ENCODE measurements around the gene RTP5. TPM values are rescaled to one million over a fixed set of nuclear protein-coding genes. Genes with fewer than 3 reads are reported as not detected.
"Not testable (repeated sequence)": the region's sequence is repeated elsewhere in the genome, so short reads cannot be mapped to it uniquely, and the experiment has no call there.

RTP5 gene
- total RNA-seq, 1 donor from 2014 or later = not detected

GRCh38 chr2:241870611-241871537 lies 1.3 kb downstream of the RTP5 start:
- no peak for DNase-seq (ENCODE audit: low read depth in 2 of 2)

- no peak for DNase-seq (ENCODE audit: low read depth in 2 of 2)
These were observed 2.2 kb downstream of the RTP5 start for GRCh38 chr2:241871538-241872312.

DNA sequence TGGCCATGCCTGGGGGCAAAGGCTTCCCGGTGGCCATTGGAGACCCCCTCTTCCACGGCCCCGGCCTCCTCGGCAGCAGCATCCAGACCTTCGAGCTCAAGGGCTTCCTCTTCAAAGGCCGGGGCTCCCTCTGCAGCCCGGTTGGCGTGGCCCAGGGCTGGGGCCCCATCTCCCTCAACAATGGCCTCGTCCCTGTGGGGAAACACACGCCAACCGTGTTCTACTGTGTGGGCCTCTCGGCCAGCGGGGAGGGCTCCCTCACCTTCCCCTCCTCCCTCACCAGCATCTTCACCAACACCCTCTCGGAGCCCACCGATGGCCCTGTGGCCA lies 2.7 kb downstream of the RTP5 start:
- DNase-seq (ENCODE audit: low read depth in 2 of 2) = no peak

DNA sequence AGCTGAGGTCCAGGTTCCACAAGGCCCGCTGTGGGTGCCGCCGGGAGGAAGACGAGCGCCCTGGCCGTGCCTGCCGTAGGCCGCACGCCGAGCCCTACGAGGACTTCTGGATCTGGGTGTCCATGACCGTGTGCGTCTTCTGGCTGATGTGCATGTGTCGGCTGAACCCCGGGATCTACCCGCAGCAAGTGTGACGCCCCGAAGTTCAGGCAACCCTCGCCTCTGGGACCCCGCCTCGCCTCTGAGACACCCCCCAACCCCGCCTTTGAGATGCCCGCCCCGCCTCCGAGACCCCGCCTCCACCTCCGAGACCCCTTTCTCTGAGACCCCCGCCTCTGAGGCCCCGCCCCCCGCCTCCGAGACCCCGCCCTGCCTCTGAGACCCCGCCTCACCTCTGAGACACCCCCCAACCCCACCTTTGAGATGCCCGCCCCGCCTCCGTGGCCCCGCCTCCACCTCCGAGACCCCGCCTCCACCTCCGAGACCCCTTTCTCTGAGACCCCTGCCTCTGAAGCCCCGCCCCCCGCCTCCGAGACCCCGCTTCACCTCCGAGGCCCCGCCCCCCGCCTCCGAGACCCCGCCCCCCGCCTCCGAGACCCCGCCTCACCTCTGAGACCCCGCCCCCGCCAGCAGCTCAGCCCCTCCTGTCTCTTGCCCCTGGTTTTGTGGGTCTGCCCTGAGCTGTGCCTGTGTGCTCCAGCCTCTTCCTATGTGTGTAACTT lies 3.7 kb downstream of the RTP5 start:
- no peak for DNase-seq (ENCODE audit: low read depth in 2 of 2)

DNA sequence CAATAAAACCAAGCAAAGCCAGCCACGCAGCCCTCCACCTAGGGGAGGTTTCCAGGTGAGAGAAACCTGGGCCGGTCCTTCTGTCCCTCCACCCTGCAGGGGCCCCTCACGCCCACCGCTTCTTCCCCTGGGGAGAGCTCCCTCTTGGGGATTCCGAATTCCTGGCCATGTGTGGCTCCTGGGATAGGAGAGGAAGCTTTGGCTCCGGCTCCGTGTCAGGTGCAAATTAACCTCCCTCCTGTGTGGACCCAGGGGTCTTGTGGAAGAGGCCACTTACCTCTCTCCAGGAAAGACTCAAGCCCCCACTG lies 4.2 kb downstream of the RTP5 start:
- DNase-seq (ENCODE audit: low read depth in 2 of 2) = no peak

DNA sequence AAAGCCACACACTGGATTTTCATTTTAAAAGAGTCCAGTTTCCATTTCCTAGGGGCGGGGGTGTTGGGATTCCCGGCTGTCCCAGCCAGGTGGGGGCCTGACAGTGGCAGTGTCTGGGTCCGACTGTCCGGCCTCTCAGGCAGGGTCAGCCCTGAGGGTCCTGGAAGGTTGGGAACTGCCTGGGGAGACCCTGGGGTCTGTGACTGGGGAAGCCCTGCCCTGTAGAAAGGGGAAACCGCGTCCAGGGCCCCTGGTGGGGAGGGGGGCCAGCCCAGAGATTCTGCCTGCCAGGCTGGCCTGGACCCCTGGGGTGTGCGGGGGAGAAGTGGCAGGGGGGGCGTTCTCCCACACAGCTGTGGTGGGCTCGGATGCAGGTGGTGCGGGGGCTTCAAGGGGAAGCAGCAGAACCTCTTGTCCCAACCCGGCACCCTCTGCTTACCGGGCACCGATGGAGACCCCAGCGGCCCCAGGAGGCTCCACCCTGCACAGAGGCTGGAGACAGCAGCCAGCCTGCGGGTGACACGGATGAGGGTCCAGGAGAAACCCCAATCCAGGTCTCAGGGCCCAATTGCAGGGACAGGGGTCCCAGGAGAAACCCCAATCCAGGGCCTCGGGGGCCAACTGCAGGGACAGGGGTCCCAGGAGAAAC lies 4.9 kb downstream of the RTP5 start:
- DNase-seq (ENCODE audit: low read depth in 2 of 2) = no peak

- DNase-seq (ENCODE audit: low read depth in 2 of 2) = not testable (repeated sequence)
These were observed 6.4 kb downstream of the RTP5 start for GRCh38 chr2:241875754-241876527.

- DNase-seq (ENCODE audit: low read depth in 2 of 2) = no peak
These were observed 7.1 kb downstream of the RTP5 start for GRCh38 chr2:241876528-241877196.

DNA sequence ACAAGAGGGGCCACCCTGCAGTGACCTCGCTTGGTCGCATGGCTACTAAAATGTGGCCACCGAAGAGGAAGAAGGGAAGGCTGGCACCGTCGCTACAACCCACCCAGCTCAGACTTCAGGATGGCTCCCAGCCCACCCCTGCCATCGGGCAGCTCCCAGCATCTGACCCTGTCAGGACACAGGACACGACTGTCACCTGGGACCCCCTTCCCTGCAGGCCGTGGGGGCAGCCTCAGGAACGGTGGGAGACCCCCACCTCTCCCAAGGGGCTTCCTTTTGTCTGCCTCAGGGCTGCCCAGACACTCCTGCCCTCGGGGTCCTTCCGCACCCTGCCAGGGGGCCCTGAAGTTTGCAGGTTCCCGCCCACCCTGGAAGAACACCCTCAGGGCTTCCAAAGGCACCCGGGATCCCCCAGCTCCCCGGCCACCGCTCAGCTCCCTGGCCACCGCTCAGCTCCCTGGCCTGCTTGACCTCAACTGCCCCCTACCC lies 7.7 kb downstream of the RTP5 start:
- no peak for DNase-seq (ENCODE audit: low read depth in 2 of 2)

DNA sequence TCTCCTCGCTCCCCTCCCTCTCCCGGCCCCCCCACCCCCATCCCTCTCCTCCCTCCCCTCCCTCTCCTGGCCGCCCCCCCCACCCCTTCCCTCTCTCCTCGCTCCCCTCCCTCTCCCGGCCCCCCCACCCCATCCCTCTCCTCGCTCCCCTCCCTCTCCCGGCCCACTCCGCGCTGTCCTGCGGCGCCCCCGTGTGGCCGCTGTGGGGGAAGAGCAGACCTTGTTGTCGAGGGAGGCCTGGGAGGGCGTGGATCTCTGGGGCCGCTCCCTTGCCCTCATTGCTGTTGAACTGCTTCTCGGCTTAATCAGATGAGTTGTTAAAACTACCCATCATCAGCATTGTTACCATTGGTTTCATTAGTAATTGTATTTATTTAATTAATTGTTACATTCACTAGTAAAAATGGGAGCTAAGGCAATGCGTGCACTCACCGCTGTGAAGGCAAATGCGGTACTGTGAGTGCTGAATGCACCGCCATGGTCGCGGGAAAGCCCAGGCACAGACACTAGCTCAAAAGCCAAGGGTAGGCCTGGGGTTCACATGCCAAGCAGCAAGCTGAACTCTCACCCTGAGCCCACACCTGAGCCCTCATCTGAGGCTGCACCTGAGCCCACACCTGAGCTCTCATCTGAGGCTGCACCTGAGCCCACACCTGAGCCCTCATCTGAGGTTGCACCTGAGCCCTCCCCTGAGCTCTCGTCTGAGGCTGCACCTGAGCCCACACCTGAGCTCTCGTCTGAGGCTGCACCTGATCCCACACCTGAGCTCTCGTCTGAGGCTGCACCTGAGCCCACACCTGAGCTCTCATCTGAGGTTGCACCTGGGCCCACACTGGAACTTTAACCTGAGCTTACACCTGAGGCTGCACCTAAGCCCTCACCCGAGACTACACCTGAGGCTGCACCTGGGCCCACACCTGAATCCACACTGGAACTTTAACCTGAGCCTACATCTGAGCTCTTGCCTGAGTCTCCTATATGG lies 8.8 kb downstream of the RTP5 start:
- DNase-seq (ENCODE audit: low read depth in 2 of 2) = peak in 1 of 2 donors; percentile 67

- DNase-seq (ENCODE audit: low read depth in 2 of 2) = no peak
These were observed 9.8 kb downstream of the RTP5 start for GRCh38 chr2:241879326-241879725.

- DNase-seq (ENCODE audit: low read depth in 2 of 2) = no peak
These were observed 11.0 kb downstream of the RTP5 start for GRCh38 chr2:241880311-241881073.

- peak in 1 of 2 donors; percentile 18 for DNase-seq (ENCODE audit: low read depth in 2 of 2)
These were observed 12.6 kb downstream of the RTP5 start for GRCh38 chr2:241882091-241882625.

DNA sequence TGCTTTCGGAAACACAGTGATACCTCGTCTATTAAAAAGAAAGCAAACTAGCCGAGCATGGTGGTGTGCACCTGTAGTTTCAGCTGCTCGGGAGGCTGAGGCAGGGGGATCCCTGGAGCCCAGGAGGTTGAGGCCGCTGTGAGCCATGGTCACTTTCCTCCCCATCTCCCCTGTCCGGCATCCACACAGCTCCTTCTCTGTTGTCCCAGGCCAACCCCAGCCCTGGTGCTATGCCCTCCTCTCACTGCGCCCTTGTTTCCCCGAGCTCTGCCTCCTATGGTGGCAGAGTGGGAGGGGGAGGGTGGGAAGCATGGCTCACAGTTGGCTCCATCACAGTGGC lies 15.4 kb downstream of the RTP5 start:
- DNase-seq (ENCODE audit: low read depth in 2 of 2) = no peak

- DNase-seq (ENCODE audit: low read depth in 2 of 2) = no peak
These were observed 15.9 kb downstream of the RTP5 start for GRCh38 chr2:241885291-241885945.

GRCh38 chr2:241885946-241886643 lies 16.6 kb downstream of the RTP5 start:
- DNase-seq (ENCODE audit: low read depth in 2 of 2) = no peak
